HG02610 (cell line): ENCODE results near the gene LIPC.

Experiments
- ATAC-seq: cut with Tn5 transposase; IDR thresholded peaks from one replicate; pipeline ENCODE4 v1.9.1; 2021; ENCODE audit warnings: mild to moderate bottlenecking, moderate library complexity; ENCODE audit not compliant: unreplicated experiment

The LIPC gene

GRCh38 chr15:58472221-58472620, 40.4 kb downstream of the LIPC start:
- no peak for ATAC-seq

GRCh38 chr15:58472821-58473581, 41.2 kb downstream of the LIPC start:
- peak; percentile 35 for ATAC-seq

- ATAC-seq: peak; percentile 48
Measured at GRCh38 chr15:58473724-58474123, 41.9 kb downstream of the LIPC start.

DNA sequence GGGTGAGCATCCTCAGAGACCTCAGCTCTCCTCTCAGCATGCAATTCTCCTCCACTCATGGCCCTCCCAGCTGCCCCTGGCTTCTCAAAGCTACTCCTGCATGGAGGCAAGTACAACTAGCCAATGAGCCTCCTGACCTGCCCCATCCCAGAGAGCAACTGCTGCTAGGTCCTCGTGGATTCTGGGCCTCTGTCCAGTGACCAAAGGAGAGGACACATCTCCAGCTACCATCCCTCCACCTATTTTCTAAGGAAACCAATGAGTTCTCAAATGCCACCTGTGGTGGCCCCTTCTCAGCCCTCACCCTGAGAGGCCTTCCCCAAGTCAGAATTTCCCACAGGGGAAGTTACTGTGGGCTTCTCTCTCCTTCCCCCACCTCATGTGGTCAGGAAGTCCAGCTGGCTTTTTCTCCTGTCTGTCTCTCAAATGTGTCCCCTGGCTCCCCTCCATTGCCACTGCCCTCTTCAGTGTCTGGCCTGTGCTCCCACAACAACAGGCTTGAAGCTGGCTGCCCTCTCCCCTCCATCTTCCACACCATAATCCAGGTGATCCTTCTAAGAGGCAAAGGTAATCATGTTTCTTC, 43.0 kb downstream of the LIPC start:
- no peak for ATAC-seq

- no peak for ATAC-seq
Measured at GRCh38 chr15:58475573-58476524, 44.1 kb downstream of the LIPC start.

GRCh38 chr15:58476525-58477162, 44.9 kb downstream of the LIPC start:
- no peak for ATAC-seq

DNA sequence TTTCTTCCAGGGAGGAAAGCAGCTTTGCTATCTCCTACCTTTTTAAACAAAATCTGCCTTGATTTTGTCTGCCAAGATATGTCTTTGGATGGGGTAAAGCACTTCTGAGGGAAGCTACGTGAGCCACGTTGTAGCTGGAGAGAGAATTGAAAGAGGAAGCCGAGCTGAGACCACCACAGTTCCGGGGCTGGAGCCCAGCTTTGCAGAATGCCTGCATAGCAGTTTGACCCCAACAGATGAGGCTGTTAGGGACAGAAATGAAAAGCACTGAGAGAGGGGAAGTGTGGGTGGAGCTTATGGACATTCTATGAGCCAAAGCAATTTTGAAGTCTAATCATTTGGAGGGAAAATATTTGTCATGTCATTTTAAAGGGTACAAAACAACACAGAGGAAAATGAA, 45.4 kb downstream of the LIPC start:
- ATAC-seq: no peak

DNA sequence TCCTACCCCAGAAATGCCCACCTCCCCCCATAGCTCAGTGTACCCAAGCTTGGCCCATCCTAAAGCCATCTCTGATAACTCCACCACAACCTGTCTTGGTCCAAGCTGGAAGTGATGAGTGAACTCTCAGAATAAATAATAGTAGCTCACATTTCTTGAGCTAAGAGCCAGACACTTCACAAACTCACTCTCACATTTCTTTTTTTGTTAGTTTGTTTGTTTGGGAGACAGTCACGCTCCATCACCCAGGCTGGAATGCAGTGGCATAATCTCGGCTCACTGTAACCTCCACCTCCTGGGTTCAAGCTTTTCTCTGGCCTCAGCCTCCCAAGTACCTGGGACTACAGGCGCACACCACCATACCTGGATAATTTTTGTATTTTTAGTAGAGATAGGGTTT, 46.2 kb downstream of the LIPC start:
- no peak for ATAC-seq

DNA sequence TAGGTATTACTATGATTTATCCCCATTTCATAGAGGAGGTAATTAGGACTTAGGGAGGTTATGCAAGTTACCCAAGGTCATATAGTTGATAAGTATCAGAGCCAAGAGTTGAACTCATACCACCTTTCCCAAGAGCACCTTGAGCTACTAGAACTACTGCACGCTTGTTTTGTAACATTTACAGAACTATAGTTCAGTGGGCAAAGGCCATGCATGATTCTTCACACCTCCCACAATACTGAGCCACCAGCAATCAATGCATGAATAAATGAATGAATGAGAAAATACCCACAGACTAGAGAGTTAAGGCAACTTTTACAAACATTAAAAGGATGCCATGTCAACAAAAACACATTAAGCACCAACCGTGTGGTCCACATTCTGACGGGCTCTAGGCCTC, 46.8 kb downstream of the LIPC start:
- no peak for ATAC-seq

GRCh38 chr15:58479941-58480340, 48.1 kb downstream of the LIPC start:
- no peak for ATAC-seq

DNA sequence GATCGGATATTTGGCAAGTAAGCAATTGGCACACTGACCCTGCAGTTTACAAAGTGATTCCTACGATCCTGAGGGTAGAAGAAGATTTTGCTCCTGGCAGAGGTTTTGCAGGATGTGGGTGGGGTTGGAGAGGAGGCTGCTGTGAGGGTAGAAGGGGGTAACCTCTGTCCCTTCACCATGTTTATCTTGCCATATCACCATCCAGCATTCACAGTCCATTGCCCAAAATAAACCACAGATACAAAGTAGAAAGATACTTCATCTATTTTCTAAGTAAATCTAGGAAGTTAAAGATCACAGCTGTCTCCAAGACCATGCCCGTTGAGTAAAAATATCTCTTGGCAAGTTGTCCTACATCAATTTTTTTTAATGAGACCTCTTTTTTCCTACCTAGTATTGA, 51.6 kb downstream of the LIPC start:
- no peak for ATAC-seq

DNA sequence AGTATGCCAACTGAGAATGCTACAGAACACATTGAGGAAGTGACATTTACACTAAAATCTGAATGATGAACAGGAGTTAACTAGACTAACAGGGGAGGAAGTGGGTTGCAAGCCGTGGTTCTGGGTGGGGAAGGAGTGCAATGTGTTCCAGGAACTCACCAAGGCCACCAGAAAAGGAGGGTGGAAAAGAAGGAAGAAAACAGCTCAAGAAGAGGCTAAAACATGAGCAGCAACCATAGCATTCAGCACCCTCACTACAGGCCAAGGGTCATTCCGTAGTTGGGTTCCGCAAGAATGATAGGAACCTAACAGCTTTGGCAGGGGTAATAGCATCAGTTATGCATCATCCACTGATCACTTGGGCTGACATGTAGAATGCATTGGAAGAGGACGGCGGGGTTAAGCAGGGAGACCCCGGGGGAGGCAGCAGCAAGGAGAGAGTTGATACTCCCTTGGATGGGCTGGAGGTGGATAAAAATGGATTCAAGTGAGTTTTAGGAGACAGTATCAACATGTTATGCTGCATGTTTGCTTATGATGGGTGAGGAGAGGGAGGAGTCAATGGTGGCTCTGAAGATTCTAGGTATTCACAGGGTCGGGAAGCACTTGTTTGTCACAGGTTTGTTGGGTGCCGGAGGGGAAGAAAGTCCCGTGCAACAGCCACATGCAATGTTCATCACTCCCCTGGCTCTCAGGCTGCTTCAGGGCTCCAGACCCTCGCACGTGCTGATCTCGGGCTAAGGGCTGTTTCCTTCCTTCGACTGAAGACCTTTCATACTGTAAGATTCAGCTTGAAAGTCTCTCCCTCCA, 53.2 kb downstream of the LIPC start:
- ATAC-seq: no peak

DNA sequence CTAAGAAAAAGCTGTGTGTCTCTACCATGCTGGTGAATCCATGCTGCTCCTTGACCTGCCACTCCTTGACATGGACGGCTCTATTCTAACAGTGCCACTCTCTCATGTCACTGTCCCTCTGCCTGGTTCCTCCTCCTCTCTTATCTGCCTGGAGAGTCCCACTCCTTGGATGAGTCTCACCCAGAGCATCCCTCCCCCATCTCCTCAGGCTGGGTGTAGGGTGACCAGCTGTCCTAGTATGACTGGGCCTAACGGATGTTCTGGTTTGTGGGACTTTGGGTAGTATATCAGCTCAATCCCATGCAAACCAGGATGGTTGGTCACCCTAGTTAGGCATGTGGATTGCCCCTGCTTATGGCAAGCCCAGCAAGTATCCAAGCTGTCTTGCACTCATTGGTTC, 54.3 kb downstream of the LIPC start:
- ATAC-seq: no peak

DNA sequence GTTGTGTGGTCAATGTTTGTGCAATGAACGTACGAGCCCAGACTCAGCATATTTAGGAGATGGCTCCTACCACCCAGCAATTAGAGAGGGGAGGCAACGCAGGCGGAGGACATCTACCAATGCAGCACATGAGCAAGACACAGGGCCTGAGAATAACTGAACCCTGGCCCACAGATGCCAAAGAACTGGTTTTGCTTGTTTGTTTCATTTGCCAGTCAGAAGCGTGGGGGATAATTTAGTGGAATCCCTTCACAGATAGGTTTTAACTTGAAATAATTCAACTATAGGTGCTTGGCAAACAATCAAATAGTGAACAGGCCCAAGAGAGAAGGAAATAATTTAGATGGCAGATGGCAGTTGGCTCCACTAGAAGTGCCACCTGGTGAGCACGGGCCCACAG, 54.8 kb downstream of the LIPC start:
- ATAC-seq: no peak

DNA sequence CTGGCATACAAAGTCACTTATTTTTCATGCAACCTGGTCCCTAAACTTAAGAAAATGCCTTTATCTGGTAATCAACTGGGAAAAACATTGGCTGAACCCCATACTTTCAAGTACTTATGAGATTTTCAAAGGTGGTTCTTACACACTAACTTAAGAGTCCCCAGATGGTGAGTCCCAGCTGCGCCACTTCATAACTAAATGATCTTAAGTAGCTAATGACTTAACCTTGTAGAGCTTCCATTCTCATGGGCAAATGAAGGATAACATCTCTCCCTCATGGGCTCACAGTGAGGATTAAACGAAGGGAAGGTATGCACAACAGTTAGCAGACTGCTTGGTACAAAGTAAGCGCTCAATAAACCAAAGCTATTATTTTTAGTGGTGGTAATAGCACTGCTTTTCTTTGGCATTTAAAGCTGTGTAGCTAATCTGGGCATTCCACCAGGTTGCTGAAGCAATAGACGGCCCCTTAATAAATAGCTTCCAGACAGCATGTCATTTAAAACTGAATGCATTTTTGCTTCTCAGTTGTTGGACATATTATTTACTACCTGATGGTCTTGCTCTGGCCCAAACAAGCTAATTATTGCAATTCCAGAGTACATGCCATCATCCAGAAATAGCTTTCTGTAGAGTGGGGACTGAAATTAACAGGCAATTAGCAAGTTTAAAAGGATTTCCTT, 55.4 kb downstream of the LIPC start:
- no peak for ATAC-seq

DNA sequence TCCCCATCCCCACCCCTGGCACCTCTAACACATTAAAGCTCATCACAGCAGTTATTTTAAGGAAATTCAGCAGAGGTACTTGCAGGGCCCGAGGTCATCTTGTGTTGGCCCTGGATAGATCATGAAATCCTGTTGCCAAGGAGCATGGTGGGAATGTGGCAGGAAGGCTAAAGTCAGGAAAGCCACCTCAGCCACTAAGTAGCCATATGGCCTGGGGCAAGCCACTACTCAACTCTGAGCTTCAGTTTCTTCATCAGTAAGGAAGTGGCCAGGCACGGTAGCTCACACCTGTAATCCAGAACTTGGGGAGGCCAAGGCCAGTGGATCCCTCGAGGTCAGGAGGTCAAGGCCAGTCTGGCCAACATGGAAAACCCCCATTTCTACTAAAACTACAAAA, 55.9 kb downstream of the LIPC start:
- ATAC-seq: no peak

GRCh38 chr15:58489289-58490085, 57.7 kb downstream of the LIPC start:
- no peak for ATAC-seq

GRCh38 chr15:58490086-58490887, 58.5 kb downstream of the LIPC start:
- no peak for ATAC-seq
